Neutrophil (primary cell): ENCODE results near the gene CEBPG.

Experiments used
- H3K27ac ChIP-seq: fragments of 200-600 bp; sonication (generic); 2 replicates; pipeline ENCODE4 v1.5.1; 2016; ENCODE audit warnings: mild to moderate bottlenecking, moderate library complexity
- H3K27me3 ChIP-seq: fragments of 200-600 bp; sonication (generic); 2 replicates; pipeline ENCODE4 v1.6.0; 2016; ENCODE audit warnings: mild to moderate bottlenecking
- H3K36me3 ChIP-seq: fragments of 200-600 bp; sonication (generic); 2 replicates; pipeline ENCODE4 v1.5.1; 2017
- H3K4me1 ChIP-seq, 2 experiments: fragments of 200-600 bp in 1 of 2; sonication (generic) in 1 of 2; 1 replicate in 1 of 2; 2 replicates in 1 of 2; pipeline versions ENCODE4 v1.5.1 to v1.6.1; 2013 to 2016; ENCODE audit warnings: low read depth in 1 of 2, low read length in 1 of 2, mild to moderate bottlenecking in 1 of 2, moderate library complexity in 1 of 2; ENCODE audit not compliant: control insufficient read depth in 1 of 2, insufficient read depth in 1 of 2
- H3K4me3 ChIP-seq, 2 experiments: fragments of 200-600 bp in 1 of 2; sonication (generic) in 1 of 2; 1 replicate in 1 of 2; 2 replicates in 1 of 2; pipeline ENCODE4 v1.5.1; 2013 to 2016; ENCODE audit warnings: low read depth in 1 of 2, low read length in 1 of 2, mild to moderate bottlenecking in 1 of 2, moderate library complexity in 1 of 2
- H3K9me3 ChIP-seq: fragments of 200-600 bp; sonication (generic); 2 replicates; pipeline ENCODE4 v1.5.1; 2016
- TF ChIP-seq, protein P1 (sequence below): fragments of 200-600 bp; sonication (generic); IDR thresholded peaks from 2 replicates; pipeline ENCODE4 v1.5.1; 2016; ENCODE audit warnings: antibody characterized with exemption

The CEBPG gene

DNA sequence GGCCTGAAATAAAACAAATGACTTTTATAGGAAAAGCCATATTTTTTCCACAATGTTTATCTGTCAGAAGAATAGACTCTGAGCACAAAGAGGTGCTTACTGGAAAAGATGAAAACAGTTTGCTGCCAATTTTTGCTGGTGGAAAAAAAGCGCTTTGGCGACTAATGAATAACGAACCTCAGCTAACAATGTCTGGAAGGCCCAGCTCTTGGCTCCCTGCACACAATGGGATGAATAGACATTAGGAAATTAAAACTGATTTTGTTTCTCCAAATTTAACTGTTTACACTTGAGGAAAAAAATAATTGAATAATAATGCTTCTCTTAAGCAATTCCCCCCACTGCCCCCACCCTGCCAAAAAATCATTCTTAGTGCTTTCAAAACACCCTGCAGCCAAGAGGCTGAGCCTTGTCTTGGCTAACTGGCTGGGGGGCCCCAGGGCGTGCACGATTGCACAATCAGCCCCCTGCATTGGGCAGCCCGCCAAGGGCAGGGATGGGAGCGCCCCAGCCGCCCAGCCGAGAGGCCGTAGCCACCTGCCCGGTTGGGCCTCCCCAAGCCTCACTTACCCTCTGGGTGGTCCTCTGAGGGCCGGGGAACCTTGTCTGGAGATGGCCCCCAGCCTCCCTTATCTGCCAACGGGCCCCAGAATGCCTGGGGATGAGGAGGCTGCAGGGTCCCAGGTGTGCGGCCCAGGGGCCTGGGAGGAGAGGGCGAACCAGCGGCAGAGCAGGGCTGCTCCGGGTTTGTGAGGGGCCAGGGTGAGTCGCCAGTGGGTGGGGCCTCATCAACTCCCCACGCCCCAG, 16.8 kb downstream of the CEBPG start:
- Histone ChIP-seq H3K9me3 (no peaks in the 10 kb centered on the region), H3K27ac (no peak overlapping the region), H3K27me3 (no peaks in the 10 kb centered on the region), H3K4me1 (peaks cover 28 to 35% of the 10 kb centered on the region in 2 experiments), H3K4me3 (no peak overlapping the region), H3K36me3 (no peaks in the 10 kb centered on the region)
- TF ChIP-seq, protein P1, sequence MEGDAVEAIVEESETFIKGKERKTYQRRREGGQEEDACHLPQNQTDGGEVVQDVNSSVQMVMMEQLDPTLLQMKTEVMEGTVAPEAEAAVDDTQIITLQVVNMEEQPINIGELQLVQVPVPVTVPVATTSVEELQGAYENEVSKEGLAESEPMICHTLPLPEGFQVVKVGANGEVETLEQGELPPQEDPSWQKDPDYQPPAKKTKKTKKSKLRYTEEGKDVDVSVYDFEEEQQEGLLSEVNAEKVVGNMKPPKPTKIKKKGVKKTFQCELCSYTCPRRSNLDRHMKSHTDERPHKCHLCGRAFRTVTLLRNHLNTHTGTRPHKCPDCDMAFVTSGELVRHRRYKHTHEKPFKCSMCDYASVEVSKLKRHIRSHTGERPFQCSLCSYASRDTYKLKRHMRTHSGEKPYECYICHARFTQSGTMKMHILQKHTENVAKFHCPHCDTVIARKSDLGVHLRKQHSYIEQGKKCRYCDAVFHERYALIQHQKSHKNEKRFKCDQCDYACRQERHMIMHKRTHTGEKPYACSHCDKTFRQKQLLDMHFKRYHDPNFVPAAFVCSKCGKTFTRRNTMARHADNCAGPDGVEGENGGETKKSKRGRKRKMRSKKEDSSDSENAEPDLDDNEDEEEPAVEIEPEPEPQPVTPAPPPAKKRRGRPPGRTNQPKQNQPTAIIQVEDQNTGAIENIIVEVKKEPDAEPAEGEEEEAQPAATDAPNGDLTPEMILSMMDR: no peak

DNA sequence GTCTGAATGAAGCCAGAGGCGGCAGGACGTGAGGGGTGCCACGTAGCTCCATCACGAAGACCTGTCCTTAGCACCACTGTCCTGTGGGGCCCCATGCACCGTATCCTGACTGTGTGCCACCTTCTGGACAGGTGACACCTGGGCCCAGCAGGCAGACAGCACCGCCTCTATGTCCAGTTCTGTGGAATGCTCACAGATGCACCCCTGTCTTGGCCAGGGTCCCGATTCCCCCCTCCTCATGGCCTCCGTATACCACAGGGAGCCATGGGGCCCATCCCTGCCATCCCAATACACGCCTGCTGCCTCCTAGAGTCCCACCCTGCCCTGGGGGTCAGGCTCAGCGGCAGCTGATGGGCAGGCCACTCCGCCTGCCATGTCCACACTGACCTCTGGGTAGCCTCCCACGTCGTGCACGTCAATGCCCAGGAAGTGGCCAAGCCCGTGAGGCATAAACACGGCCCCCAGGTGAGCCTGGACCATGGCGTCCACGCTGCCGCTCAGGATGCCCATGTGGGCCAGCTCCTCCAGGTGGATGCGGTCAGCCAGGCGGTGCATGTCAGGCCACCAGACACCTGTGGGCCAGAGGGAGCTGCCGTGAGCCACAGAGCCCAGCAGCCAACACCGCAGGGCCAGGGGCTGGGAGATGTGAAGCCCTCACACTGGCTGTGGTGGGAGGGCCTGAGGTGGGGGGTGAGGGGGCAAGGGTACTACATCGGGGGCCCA, 17.6 kb downstream of the CEBPG start:
- H3K36me3 ChIP-seq: no peaks in the 10 kb centered on the region
- no peak overlapping the region for H3K27ac ChIP-seq
- H3K27me3 ChIP-seq: no peaks in the 10 kb centered on the region
- H3K4me3 ChIP-seq: no peak overlapping the region
- TF ChIP-seq, protein P1: no peak
- peaks cover 28 to 35% of the 10 kb centered on the region in 2 experiments for H3K4me1 ChIP-seq
- H3K9me3 ChIP-seq: no peaks in the 10 kb centered on the region

DNA sequence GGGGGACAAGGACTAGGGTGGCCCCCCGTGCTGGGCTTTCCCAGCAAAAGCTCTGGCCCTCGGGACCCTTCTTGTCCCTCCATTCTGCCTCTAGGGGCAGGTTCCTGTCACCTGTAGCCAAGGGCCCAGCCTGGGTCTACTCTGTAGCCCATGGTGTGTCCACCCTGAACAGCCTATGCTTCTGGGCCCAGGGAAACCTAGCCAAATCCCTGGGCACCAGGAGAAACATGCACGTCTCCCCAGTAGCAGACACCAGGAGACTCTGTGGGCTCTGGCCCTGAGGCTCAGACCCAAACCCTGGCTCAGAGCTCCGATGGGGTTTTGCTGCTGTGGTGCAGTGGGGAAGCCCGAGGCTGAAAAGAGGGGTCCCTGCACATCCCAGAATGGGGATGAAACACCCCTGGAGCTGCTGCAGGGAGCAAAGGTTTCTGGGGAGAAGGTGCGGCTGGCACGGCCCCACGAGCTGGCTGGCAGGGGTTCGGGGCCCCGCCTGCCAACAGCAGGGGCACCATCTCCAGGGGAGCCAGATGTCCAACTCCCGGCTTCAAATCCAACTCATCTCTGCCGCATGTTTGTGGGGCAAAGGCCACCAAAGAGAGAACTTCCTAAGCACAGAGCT, 18.2 kb downstream of the CEBPG start:
- Histone ChIP-seq H3K4me1 (peaks cover 28 to 35% of the 10 kb centered on the region in 2 experiments), H3K9me3 (no peaks in the 10 kb centered on the region), H3K27me3 (no peaks in the 10 kb centered on the region), H3K27ac (no peak overlapping the region), H3K4me3 (no peak overlapping the region), H3K36me3 (no peaks in the 10 kb centered on the region)
- TF ChIP-seq, protein P1: no peak

DNA sequence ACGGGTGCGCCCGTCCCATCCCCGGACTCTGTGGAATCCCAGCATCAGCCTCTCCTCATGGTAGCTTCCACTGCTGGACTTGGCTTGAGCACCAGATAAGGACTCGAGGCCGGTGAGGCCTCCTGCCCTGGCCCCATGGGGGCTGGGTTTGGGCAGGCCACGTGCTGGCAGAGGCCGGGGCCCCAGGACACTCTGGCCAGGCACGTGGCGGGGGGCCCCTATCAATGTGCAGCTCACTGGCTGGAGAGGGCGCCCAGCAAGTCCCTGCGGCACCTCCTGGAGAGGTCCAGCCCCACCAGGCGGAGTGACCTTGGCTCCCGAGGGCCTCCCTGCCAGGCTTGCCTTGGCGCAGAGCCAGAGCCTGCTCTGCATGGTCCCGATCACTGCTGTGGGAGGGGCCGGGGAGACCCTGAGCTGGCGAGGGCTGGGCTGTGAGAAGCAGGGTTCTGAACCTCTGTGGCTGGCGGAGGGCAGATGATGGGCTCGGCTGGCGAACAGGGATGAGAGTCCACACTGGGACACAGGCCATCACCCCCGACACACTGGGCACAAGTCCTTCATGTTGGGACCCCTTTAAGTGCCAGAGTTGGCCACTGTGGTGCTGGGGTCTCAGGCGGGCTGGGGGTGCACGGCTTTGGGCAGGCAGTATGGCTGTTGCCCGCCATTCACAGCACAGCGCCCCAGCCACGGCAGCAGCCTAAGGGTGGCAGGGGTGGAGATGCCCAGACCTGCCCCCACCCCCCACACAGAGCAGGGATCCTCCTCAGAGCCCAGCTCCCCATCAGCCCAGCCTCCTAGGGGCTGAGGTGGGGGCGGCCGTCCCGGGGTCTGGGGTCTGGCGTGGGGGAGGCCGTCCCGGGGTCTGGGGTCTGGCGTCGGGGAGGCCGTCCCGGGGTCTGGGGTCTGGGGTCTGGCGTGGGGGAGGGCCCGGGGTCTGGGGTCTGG, 19.1 kb downstream of the CEBPG start:
- Histone ChIP-seq H3K27ac (no peak overlapping the region), H3K27me3 (no peaks in the 10 kb centered on the region), H3K4me3 (no peak overlapping the region), H3K4me1 (peaks cover 28 to 35% of the 10 kb centered on the region in 2 experiments), H3K9me3 (no peaks in the 10 kb centered on the region), H3K36me3 (no peaks in the 10 kb centered on the region)
- TF ChIP-seq, protein P1: no peak
